Measurements from ENCODE around the gene SLC35F4. TPM values are rescaled to one million over a fixed set of nuclear protein-coding genes. Genes with fewer than 3 reads are reported as not detected.

SLC35F4 gene
- total RNA-seq, 4 donors from 2014 or later: not detected

- Histone ChIP-seq H3K27me3 (no peaks in the 10 kb centered on the region), H3K4me1 (no peaks in the 10 kb centered on the region), H3K4me3 (no peak overlapping the region), H3K36me3 (no peaks in the 10 kb centered on the region), H3K9me3 (no peaks in the 10 kb centered on the region), H3K27ac (no peak overlapping the region)
- intact Hi-C loops (cut with DNase I; ENCODE audit: low total_unique reads): no loop called here
- in situ Hi-C loops (cut with MboI; ENCODE audit: low sequenced_read_pairs in 4 of 4): no loop called here
- no peak for ATAC-seq
- DNase-seq: no peak
- TF ChIP-seq POLR2A (IDR thresholded peaks at IDR 0.05): no peak
- no peak for TF ChIP-seq CTCF (IDR thresholded peaks at IDR 0.05 in 4 of 5, conservative IDR thresholded peaks at IDR 0.05 in 1 of 5)
Observed at GRCh38 chr14:57816568-57817284, 49.2 kb downstream of the SLC35F4 start.

GRCh38 chr14:57814726-57815125 is 51.2 kb downstream of the SLC35F4 start:
- DNase-seq (no peak), ATAC-seq (no peak)
- in situ Hi-C loops (cut with MboI; ENCODE audit: low sequenced_read_pairs in 4 of 4) (no loop called here), intact Hi-C loops (cut with DNase I; ENCODE audit: low total_unique reads) (no loop called here)
- H3K9me3 ChIP-seq: no peaks in the 10 kb centered on the region
- TF ChIP-seq POLR2A (IDR thresholded peaks at IDR 0.05) (no peak), CTCF (IDR thresholded peaks at IDR 0.05 in 4 of 5, conservative IDR thresholded peaks at IDR 0.05 in 1 of 5) (no peak)
- no peak overlapping the region for H3K4me3 ChIP-seq
- H3K27ac ChIP-seq: no peak overlapping the region
- no peaks in the 10 kb centered on the region for H3K36me3 ChIP-seq
- H3K4me1 ChIP-seq: no peaks in the 10 kb centered on the region
- H3K27me3 ChIP-seq: no peaks in the 10 kb centered on the region

GRCh38 chr14:57812741-57813140 is 53.2 kb downstream of the SLC35F4 start:
- intact Hi-C loops (cut with DNase I; ENCODE audit: low total_unique reads): no loop called here
- Histone ChIP-seq H3K27ac (no peak overlapping the region), H3K4me3 (no peak overlapping the region), H3K9me3 (no peaks in the 10 kb centered on the region), H3K4me1 (no peaks in the 10 kb centered on the region), H3K27me3 (no peaks in the 10 kb centered on the region), H3K36me3 (no peaks in the 10 kb centered on the region)
- in situ Hi-C loops (cut with MboI; ENCODE audit: low sequenced_read_pairs in 4 of 4): no loop called here
- no peak for DNase-seq
- TF ChIP-seq POLR2A (IDR thresholded peaks at IDR 0.05) (no peak), CTCF (IDR thresholded peaks at IDR 0.05 in 4 of 5, conservative IDR thresholded peaks at IDR 0.05 in 1 of 5) (no peak)
- ATAC-seq: no peak

GRCh38 chr14:57811998-57812546 is 53.8 kb downstream of the SLC35F4 start:
- Histone ChIP-seq H3K36me3 (no peaks in the 10 kb centered on the region), H3K4me3 (no peak overlapping the region), H3K4me1 (no peaks in the 10 kb centered on the region), H3K9me3 (no peaks in the 10 kb centered on the region), H3K27me3 (no peaks in the 10 kb centered on the region), H3K27ac (no peak overlapping the region)
- DNase-seq: no peak
- TF ChIP-seq POLR2A (IDR thresholded peaks at IDR 0.05) (no peak), CTCF (IDR thresholded peaks at IDR 0.05 in 4 of 5, conservative IDR thresholded peaks at IDR 0.05 in 1 of 5) (no peak)
- intact Hi-C loops (cut with DNase I; ENCODE audit: low total_unique reads) (no loop called here), in situ Hi-C loops (cut with MboI; ENCODE audit: low sequenced_read_pairs in 4 of 4) (no loop called here)
- no peak for ATAC-seq
